Kidney capillary endothelial cell (primary cell): ENCODE results near the gene NDUFB11.
"Not testable (repeated sequence)": the region's sequence is repeated elsewhere in the genome, so short reads cannot be mapped to it uniquely, and the experiment has no call there.

Experiments used
- DNase-seq: peaks from one replicate; pipeline ENCODE4 v3.0.0-alpha.2; 2018; ENCODE audit warnings: low spot score

The NDUFB11 gene

GRCh38 chrX:47146121-47146935, 1.8 kb upstream of the NDUFB11 start:
- DNase-seq = no peak

GRCh38 chrX:47145395-47146120, 1.1 kb upstream of the NDUFB11 start:
- no peak for DNase-seq

GRCh38 chrX:47143894-47144625, 442 bp downstream of the NDUFB11 start:
- DNase-seq = no peak

GRCh38 chrX:47138171-47138570, 6.3 kb downstream of the NDUFB11 start:
- no peak for DNase-seq

GRCh38 chrX:47135650-47136049, 8.9 kb downstream of the NDUFB11 start:
- DNase-seq = not testable (repeated sequence)

- DNase-seq = no peak
These were observed 11.0 kb downstream of the NDUFB11 start for GRCh38 chrX:47133493-47133892.

GRCh38 chrX:47129899-47130358, 14.6 kb downstream of the NDUFB11 start:
- DNase-seq = no peak

GRCh38 chrX:47129157-47129898, 15.2 kb downstream of the NDUFB11 start:
- peak; percentile 79 for DNase-seq

GRCh38 chrX:47124466-47124865, 20.0 kb downstream of the NDUFB11 start:
- DNase-seq = not testable (repeated sequence)

- not testable (repeated sequence) for DNase-seq
These were observed 27.9 kb downstream of the NDUFB11 start for GRCh38 chrX:47116551-47117110.

GRCh38 chrX:47112316-47112954, 32.1 kb downstream of the NDUFB11 start:
- DNase-seq = no peak

- DNase-seq = not testable (repeated sequence)
These were observed 33.4 kb downstream of the NDUFB11 start for GRCh38 chrX:47110936-47111615.

- no peak for DNase-seq
These were observed 43.3 kb downstream of the NDUFB11 start for GRCh38 chrX:47101206-47101605.

- no peak for DNase-seq
These were observed 46.0 kb downstream of the NDUFB11 start for GRCh38 chrX:47098338-47099094.

GRCh38 chrX:47097018-47097417, 47.5 kb downstream of the NDUFB11 start:
- DNase-seq = no peak

- no peak for DNase-seq
These were observed 50.6 kb downstream of the NDUFB11 start for GRCh38 chrX:47093860-47094259.

- DNase-seq = peak; percentile 37
These were observed 51.3 kb downstream of the NDUFB11 start for GRCh38 chrX:47093248-47093647.
